Transverse colon (tissue), 4 donors: Measurements from ENCODE around the gene CIAO1.

Experiments
- POLR2AphosphoS5 ChIP-seq, 3 donors: sonication (generic); formaldehyde crosslinking; IDR thresholded peaks; one replicate each; pipeline ENCODE4 v1.6.1; 2016; ENCODE audit warnings: antibody characterized with exemption in 3 of 3
- TF ChIP-seq, protein P1 (sequence below), 5 experiments: fragments of 200-600 bp in 3 of 5; fragments of 450-650 bp in 2 of 5; sonication (generic) in 3 of 5; IDR thresholded peaks; 1 replicate in 2 of 5; 2 replicates in 3 of 5; pipeline ENCODE4 v1.5.1; 2016 to 2017; ENCODE audit warnings: antibody characterized with exemption in 5 of 5, inconsistent platforms in 3 of 5, mild to moderate bottlenecking in 2 of 5, moderate library complexity in 1 of 5

DNA sequence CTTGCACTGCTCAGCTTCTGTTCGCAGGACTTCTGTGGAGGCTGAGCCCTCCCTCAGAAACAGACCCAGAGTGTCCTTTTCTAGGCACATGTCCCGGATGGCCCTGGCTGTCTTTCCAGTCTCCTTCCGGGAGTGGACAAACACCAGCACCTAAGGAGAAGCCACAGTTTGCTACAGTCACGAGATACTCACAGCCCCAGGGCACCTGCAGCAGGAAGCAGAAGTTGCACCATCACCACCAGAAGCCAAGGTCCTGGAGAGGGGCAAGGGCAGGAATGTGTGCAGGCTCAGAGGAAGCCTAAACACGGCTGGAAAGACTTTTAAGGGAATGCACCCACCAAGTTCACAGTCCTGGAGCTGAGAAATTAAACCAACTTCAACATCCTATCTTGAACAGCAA, 25.7 kb downstream of the CIAO1 start:
- TF ChIP-seq, protein P1, sequence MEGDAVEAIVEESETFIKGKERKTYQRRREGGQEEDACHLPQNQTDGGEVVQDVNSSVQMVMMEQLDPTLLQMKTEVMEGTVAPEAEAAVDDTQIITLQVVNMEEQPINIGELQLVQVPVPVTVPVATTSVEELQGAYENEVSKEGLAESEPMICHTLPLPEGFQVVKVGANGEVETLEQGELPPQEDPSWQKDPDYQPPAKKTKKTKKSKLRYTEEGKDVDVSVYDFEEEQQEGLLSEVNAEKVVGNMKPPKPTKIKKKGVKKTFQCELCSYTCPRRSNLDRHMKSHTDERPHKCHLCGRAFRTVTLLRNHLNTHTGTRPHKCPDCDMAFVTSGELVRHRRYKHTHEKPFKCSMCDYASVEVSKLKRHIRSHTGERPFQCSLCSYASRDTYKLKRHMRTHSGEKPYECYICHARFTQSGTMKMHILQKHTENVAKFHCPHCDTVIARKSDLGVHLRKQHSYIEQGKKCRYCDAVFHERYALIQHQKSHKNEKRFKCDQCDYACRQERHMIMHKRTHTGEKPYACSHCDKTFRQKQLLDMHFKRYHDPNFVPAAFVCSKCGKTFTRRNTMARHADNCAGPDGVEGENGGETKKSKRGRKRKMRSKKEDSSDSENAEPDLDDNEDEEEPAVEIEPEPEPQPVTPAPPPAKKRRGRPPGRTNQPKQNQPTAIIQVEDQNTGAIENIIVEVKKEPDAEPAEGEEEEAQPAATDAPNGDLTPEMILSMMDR (IDR thresholded peaks at IDR 0.05) = no peak
- no peak for TF ChIP-seq POLR2AphosphoS5 (IDR thresholded peaks at IDR 0.05)
